ENCODE measurements around the gene EGFLAM.

Gene EGFLAM

DNA sequence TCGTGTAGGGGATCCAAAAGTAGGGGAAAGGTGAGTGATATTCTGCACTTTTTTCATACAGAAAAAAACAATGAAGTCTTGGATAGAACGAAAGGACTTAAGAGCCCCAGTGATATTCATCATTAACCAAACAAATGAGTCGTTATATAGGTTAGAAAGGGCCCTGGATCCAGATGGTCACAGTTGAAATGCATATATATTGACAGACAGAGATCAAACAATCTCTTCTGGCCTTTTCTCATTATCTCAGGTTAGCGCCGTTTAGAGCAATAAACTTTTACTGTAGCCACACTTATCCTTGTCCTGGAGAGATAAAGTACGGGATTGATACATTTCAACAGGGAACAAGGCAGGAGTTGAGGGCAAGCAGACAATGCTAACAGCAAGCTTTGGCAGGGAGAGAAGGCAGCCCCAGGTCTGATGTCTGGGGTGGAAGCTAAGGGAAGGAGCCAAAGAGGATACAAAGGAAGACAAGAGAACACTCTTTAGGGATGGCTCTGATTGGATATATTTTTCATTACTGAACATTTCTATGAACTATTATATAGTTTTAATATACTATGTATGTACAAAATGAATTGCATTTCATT lies 221.1 kb downstream of the EGFLAM start:
- no peak for DNase-seq

DNA sequence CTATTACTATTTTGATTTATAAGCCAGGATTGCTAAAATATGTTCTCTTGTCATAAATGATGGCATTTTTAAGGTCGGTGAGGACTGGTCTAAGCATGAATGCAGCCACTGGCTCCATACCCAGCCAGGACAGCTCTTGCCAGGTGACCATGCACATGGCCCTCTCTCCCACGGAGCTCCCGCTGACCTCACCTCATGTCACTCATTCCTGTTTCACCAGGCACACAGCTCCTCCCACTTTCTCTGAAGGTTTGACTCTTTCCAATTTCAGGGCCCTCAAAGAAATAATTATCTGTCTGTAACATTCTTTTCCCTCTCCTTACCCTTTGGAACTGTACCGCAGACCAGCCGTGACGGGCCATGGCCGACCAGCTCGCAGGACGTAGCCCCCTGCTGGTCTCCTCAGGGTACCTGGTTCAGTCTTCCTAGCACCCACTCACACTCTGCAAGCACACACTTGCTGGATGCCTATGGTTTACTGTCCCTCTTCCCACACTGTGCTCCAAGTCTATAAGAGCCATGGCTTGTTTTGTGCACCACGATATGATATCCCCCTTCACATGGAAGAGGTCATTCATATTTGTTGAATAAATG lies 225.5 kb downstream of the EGFLAM start:
- no peak for DNase-seq

DNA sequence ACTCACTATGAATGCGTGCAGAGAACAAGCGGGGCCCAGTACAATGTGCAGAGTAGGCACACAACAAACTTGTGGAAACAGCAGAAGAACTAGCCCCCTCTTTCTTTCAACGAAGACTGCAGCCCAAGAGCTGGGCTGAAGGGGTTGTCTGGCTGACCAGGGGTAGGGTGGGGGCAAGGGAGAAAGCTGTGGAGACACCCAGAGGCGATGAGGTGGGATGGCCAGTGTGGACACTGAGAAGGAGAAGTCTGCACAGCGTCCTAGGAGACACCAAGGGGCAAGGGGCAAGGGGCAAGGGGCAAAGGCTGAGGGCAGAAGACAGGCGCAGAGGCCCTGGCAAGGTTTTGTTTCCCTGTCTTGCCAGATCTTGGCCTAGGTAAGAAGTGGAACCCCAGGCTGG lies 235.8 kb downstream of the EGFLAM start:
- DNase-seq, result no peak

DNA sequence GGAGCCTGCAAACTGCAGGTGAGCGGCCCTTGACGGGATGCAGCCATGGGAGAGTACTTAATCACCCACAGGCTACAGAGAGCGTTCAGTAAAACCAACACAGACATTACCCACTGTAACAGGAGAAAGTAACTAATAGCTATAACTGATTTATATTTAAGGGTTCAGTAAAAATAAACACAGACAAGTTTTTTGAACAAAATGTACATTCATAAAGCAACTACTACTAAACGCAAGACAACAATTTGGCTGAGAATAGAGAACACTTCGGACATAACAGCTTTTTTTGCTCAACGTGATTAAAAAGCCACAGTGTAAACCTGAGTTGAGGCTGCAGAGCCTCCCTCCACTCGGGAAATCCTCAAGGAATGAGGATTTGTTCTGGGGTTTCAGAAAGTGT lies 236.4 kb downstream of the EGFLAM start:
- no peak for DNase-seq

DNA sequence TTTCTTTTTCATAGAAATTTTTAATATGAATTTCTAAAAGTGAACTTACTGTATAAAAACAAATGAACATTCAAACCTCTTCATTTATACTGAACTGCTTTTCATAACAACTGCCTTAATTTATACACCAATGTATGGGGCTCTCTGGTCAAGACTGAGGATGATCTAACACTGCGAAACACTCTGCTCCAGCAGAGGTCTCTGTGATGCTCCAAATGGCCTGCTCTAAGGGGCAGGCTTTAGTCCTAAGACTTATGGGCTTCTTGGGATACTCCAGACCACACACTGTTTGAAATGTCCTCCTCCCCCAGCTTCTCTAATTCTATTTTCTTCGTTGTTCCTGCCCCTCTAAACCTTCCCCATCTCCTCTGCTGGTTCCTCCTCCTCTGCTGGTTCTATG lies 239.6 kb downstream of the EGFLAM start:
- no peak for DNase-seq

DNA sequence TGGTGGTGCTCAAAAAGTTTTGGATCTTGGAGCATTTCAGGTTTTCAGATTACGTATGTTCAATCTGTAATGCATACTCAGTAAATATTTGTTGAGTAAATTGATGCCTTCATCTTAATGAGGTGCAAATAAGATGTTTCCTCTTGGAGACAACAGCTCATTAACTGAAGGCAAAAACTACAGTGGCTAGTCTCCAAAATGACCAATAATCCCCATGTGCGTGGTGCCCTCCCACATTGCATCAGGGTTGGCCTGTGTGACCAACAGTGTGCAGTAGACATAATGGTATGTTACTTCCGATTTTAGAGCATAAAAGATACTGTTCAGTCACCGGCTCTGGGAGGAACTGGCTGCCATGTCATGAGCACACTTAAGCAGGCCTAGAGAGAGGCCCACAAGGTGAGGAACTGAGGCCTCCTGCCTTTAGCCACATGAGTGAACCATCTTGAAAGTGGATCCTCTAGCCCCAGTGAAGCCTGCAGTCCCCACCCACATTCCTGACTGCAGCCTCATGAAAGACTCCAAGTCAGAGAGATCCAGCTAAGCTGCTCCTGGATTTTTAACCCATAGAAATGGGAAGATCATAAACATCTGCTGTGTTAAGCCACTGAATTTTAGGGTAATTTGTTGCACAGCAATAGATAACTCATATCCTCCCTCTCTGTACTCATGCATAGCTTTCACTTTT lies 242.4 kb downstream of the EGFLAM start:
- no peak for DNase-seq

DNA sequence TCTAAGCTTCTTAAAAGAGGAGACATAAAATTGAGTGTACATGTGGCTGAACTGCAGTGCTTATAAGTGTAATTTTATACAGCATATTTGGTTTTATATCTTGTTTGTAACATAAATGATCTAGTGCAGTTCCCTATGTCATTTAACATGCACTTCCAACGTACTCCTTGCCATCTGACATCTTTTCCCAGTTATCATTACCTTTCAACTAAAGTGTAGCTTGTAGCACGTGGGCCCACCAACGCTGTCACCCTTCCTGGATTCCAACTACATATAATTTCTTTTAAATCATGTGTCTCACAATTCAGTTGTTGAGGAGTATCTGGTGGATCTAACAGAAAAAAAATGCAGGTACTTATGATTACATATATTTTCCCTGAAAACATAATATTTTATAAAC lies 247.9 kb downstream of the EGFLAM start:
- DNase-seq, result no peak

DNA sequence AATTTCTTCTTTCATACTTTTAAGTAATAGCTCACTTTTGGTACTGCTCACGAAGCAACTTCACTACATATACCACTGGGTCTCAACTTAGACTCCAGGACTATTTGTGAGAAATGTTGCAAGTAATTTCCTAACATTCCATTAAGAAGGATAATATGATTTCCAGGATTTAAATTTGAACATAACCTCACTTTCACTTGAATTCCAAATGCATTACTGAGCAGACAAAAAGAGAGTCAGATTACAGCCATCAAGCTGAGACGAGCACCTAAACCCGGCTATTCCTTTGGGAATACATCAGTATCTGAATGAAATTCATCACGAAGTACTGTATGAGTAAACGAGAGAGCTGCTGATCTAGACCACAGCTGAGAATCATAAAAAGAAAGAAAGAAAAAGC lies 250.8 kb downstream of the EGFLAM start:
- DNase-seq, result no peak
